ENCODE data around the gene MAFG.

MAFG gene

GRCh38 chr17:81902653-81903414, 24.7 kb downstream of the MAFG start:
- H3K4me2 ChIP-seq: peak overlapping the region in 8 of 11 experiments; percentile 4 to 67 (median 58); a peak in 13 of 22 replicates

GRCh38 chr17:81902023-81902652, 25.4 kb downstream of the MAFG start, which contains the start of gene NPB:
TSS of gene NPB (plus strand) at chr17:81902238. CDS start at chr17:81902278, 40 bp downstream.
- peaks cover 58 to 88% (median 72%) of the 10 kb centered on the region in 11 experiments for H3K36me3 ChIP-seq
- H3K27ac ChIP-seq: no peak within 1 kb of the TSS
- H3K27me3 ChIP-seq: peaks cover 40 to 52% (median 47%) of the 10 kb centered on the region in 11 experiments
- H3K4me2 ChIP-seq: peak within 1 kb of the TSS in 9 of 11 experiments; percentile 4 to 67 (median 55); a peak in 13 of 22 replicates
- H3K9me3 ChIP-seq (replicated peaks in 1 of 11): no peaks in the 10 kb centered on the region
- H3K4me3 ChIP-seq: peak within 1 kb of the TSS in 4 of 10 experiments; percentile 12 to 47 (median 25); a peak in 3 of 20 replicates
- no peak for TF ChIP-seq Cebpa-rat (IDR thresholded peaks at IDR 0.05)
- peaks cover 17 to 40% (median 28%) of the 10 kb centered on the region in 10 experiments; a peak in 19 of 20 replicates for H3K4me1 ChIP-seq
- peaks cover 23 to 100% (median 89%) of the 10 kb centered on the region in 11 experiments; a peak in 21 of 22 replicates for H4K20me1 ChIP-seq
- peak within 1 kb of the TSS in 1 of 11 experiments; percentile 20; a peak in 1 of 22 replicates for H3K9ac ChIP-seq

More at GRCh38 chr17:81902653-81903414, 24.7 kb downstream of the MAFG start:
- Histone ChIP-seq H3K36me3 (peaks cover 58 to 88% (median 71%) of the 10 kb centered on the region in 11 experiments), H4K20me1 (peaks cover 23 to 100% (median 89%) of the 10 kb centered on the region in 11 experiments; a peak in 21 of 22 replicates), H3K9ac (peak overlapping the region in 1 of 11 experiments; percentile 20; a peak in 1 of 22 replicates), H3K4me1 (peaks cover 19 to 47% (median 30%) of the 10 kb centered on the region in 10 experiments; a peak in 19 of 20 replicates), H3K9me3 (replicated peaks in 1 of 11) (no peaks in the 10 kb centered on the region), H3K27ac (no peak overlapping the region), H3K27me3 (peaks cover 40 to 52% (median 47%) of the 10 kb centered on the region in 11 experiments), H3K4me3 (peak overlapping the region in 2 of 10 experiments; percentile 16 to 34; a peak in 2 of 20 replicates)
- TF ChIP-seq Cebpa-rat (IDR thresholded peaks at IDR 0.05): no peak

- no peak for TF ChIP-seq Cebpa-rat (IDR thresholded peaks at IDR 0.05)
- H3K27ac ChIP-seq: no peak overlapping the region
- H4K20me1 ChIP-seq: peaks cover 23 to 96% (median 88%) of the 10 kb centered on the region in 11 experiments; a peak in 21 of 22 replicates
- H3K36me3 ChIP-seq: peaks cover 59 to 88% (median 73%) of the 10 kb centered on the region in 11 experiments
- peaks cover 16 to 37% (median 28%) of the 10 kb centered on the region in 10 experiments; a peak in 19 of 20 replicates for H3K4me1 ChIP-seq
- H3K4me2 ChIP-seq: peak overlapping the region in 2 of 11 experiments; percentile 67; a peak in 4 of 22 replicates
- H3K9me3 ChIP-seq (replicated peaks in 1 of 11): no peaks in the 10 kb centered on the region
- peaks cover 40 to 52% (median 47%) of the 10 kb centered on the region in 11 experiments for H3K27me3 ChIP-seq
- H3K4me3 ChIP-seq: peak overlapping the region in 1 of 10 experiments; percentile 11; a peak in 1 of 20 replicates
- no peak overlapping the region for H3K9ac ChIP-seq
These were observed 26.1 kb downstream of the MAFG start for GRCh38 chr17:81901167-81902022.

DNA sequence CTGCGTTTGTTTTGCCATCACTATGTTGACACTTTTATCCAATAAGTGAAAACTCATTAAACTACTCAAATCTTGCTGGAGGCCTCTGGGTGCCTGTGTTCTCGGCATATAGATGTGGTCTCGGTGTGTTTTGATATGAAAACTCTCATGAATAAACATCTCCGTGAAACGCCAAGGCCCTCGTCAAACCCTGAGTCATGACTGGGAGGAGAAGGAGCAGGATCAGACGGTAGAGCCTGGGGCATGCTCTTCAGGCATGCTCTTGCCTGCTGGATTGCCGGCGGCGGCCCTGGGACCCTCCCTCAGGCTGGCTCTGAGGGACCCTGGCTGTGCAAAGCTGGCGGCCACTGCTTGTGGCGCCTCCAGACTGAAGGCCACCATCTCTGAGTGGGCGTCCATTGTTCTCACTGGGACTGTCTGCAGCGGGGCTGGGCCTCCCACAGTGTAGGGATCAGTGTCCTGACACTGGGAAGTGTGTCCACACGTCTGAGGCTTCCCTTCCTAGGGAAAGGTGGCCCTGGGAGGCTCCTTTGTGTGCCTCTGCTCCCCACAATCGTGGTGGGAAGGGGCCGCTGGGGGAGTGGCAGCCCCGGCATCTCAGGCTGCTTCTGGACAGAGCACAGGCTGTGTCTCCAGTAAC, 27.2 kb downstream of the MAFG start:
- H3K9ac ChIP-seq: no peak overlapping the region
- TF ChIP-seq Cebpa-rat (IDR thresholded peaks at IDR 0.05): no peak
- H3K27ac ChIP-seq: no peak overlapping the region
- H3K27me3 ChIP-seq: peaks cover 40 to 52% (median 47%) of the 10 kb centered on the region in 11 experiments
- peaks cover 62 to 88% (median 77%) of the 10 kb centered on the region in 11 experiments for H3K36me3 ChIP-seq
- peaks cover 23 to 85% (median 78%) of the 10 kb centered on the region in 11 experiments; a peak in 21 of 22 replicates for H4K20me1 ChIP-seq
- H3K9me3 ChIP-seq (replicated peaks in 1 of 11): no peaks in the 10 kb centered on the region
- no peak overlapping the region for H3K4me2 ChIP-seq
- peaks cover 13 to 30% (median 24%) of the 10 kb centered on the region in 10 experiments; a peak in 19 of 20 replicates for H3K4me1 ChIP-seq
- H3K4me3 ChIP-seq: no peak overlapping the region

DNA sequence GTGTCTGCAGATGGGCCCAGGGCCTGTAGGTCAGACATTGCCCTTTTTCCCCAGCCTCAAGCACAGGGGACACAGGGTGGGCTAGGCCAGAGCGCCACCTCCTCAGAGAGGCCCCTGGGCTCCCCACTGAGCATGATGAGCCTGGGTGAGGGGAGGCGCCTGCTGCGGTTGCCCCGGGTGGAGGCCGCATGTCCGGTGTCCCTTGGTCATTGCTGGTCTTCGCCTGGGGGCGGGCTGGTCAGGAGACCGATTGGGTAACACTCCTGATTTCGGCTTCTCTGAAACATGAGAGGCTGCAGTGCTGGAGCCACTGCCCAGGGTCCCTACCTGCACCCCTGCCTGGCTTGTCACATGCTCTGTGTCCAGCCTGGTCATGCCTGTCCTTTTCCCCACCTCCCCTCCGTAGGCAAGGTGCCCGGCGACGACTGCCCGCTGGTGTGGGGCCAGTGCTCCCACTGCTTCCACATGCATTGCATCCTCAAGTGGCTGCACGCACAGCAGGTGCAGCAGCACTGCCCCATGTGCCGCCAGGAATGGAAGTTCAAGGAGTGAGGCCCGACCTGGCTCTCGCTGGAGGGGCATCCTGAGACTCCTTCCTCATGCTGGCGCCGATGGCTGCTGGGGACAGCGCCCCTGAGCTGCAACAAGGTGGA, 27.9 kb downstream of the MAFG start:
- H3K36me3 ChIP-seq: peaks cover 68 to 89% (median 82%) of the 10 kb centered on the region in 11 experiments

GRCh38 chr17:81898885-81899284, 28.6 kb downstream of the MAFG start:
- TF ChIP-seq Cebpa-rat (IDR thresholded peaks at IDR 0.05): no peak
- Histone ChIP-seq H3K4me1 (peaks cover 8 to 27% (median 20%) of the 10 kb centered on the region in 10 experiments), H3K27ac (no peak overlapping the region), H3K4me3 (no peak overlapping the region), H3K9ac (peak overlapping the region in 2 of 11 experiments; percentile 24 to 36; a peak in 2 of 22 replicates), H3K27me3 (peaks cover 37 to 46% (median 40%) of the 10 kb centered on the region in 11 experiments), H3K9me3 (replicated peaks in 1 of 11) (no peaks in the 10 kb centered on the region), H3K36me3 (peaks cover 68 to 88% (median 81%) of the 10 kb centered on the region in 11 experiments), H3K4me2 (no peak overlapping the region), H4K20me1 (peaks cover 23 to 82% (median 68%) of the 10 kb centered on the region in 11 experiments; a peak in 21 of 22 replicates)

More for the DNA sequence above, 27.9 kb downstream of the MAFG start:
- no peak for TF ChIP-seq Cebpa-rat (IDR thresholded peaks at IDR 0.05)
- Histone ChIP-seq H3K4me1 (peaks cover 7 to 24% (median 18%) of the 10 kb centered on the region in 10 experiments; a peak in 18 of 20 replicates), H3K9ac (no peak overlapping the region), H3K27me3 (peaks cover 40 to 52% (median 47%) of the 10 kb centered on the region in 11 experiments), H4K20me1 (peaks cover 23 to 82% (median 71%) of the 10 kb centered on the region in 11 experiments; a peak in 21 of 22 replicates), H3K4me2 (no peak overlapping the region), H3K27ac (no peak overlapping the region), H3K9me3 (replicated peaks in 1 of 11) (no peaks in the 10 kb centered on the region), H3K4me3 (no peak overlapping the region)
